GM12878 (cell line): ENCODE data around the gene INTS13. TPM values are rescaled to one million over a fixed set of nuclear protein-coding genes. Genes with fewer than 3 reads are reported as not detected.

Experiments
- CEBPZ ChIP-seq: fragments of 150-350 bp; IDR thresholded peaks from 2 replicates; pipeline ENCODE4 v1.6.1; 2016; ENCODE audit warnings: low read depth, low read length
- HDGF ChIP-seq: fragments of 450-650 bp; IDR thresholded peaks from 2 replicates; pipeline ENCODE4 v1.6.1; 2016; ENCODE audit warnings: antibody characterized with exemption
- NR2C1 ChIP-seq: fragments of 450-650 bp; IDR thresholded peaks from 2 replicates; pipeline ENCODE4 v1.6.1; 2017; ENCODE audit warnings: antibody characterized with exemption, mild to moderate bottlenecking, moderate library complexity
- YY1 ChIP-seq: IDR thresholded peaks from 2 replicates; pipeline ENCODE4 v1.6.1; 2011; ENCODE audit warnings: low read depth, mild to moderate bottlenecking, low read length
- ZNF217 ChIP-seq: fragments of 450-650 bp; IDR thresholded peaks from 2 replicates; pipeline ENCODE4 v1.6.1; 2017; ENCODE audit warnings: antibody characterized with exemption, mild to moderate bottlenecking
- ZNF622 ChIP-seq: fragments of 450-650 bp; IDR thresholded peaks from 2 replicates; pipeline ENCODE4 v1.6.1; 2017; ENCODE audit warnings: mild to moderate bottlenecking, inconsistent platforms
- polyA plus RNA-seq, 11 experiments: library from polyadenylated mRNA; depleted of rRNA in 4 of 11; unstranded in 6 of 11; stranded (reverse) in 5 of 11; fragments of >200 nt; fragmentation: Nextera tagmentation in 4 of 11; fragmentation: Illumina TruSeq in 1 of 11; extraction: Ambion mirVana in 4 of 11; extraction: Trizol in 1 of 11; gene quantifications; 1 replicate in 1 of 11; 2 replicates in 10 of 11; pipeline versions ENCODE4 v1.2.1 to v1.2.3, GENCODE V29; 2011 to 2016; ENCODE audit warnings: inconsistent platforms in 2 of 11, missing spikeins in 2 of 11, low read depth in 1 of 11
- total RNA-seq, 4 experiments: library from RNA; depleted of rRNA in 3 of 4; stranded (reverse); fragments of >200 nt in 3 of 4; fragmentation: Illumina TruSeq in 1 of 4; extraction: Trizol in 1 of 4; gene quantifications; 2 replicates each; pipeline versions ENCODE4 v1.2.1 to v1.2.3, GENCODE V29; 2013 to 2021
- TF ChIP-seq, protein P1 (sequence below): fragments of 450-650 bp; IDR thresholded peaks from 2 replicates; pipeline ENCODE4 v1.6.1; 2017; ENCODE audit warnings: mild to moderate bottlenecking
- TF ChIP-seq, protein P2 (sequence below): IDR thresholded peaks from 2 replicates; pipeline ENCODE4 v1.6.1; 2012; ENCODE audit warnings: low read depth, low read length, improper control_type of control experiment

The INTS13 gene
- total and polyA plus RNA-seq, 10 of the 15 experiments (the other 5 are each of a cell fraction or from before 2014, with no cell fraction given): 33.4 to 72.0 (median 59.9) TPM

DNA sequence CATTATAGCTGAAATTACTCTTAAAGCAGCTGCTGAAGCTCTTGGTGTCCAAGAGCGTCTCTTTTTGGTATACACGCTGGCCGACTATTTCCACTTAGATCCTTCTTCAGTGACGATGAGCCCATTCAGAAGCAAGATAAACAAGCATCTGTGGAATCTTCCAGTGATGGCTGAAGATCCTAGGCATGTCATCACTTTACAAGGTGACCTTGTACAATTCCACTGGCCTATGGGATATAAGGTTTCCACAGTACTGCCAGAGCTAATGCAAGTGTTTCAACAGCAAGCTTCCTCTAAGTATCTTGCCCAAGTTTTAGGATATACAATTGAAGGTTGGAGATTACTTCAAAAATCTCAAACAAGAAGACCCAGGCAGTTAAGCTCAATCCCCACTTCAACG lies 47.0 kb downstream of the INTS13 start (continued):
- TF ChIP-seq ZNF217 (no peak), YY1 (no peak), NR2C1 (no peak), HDGF (no peak), CEBPZ (no peak), ZNF622 (no peak)
- TF ChIP-seq, protein P1, sequence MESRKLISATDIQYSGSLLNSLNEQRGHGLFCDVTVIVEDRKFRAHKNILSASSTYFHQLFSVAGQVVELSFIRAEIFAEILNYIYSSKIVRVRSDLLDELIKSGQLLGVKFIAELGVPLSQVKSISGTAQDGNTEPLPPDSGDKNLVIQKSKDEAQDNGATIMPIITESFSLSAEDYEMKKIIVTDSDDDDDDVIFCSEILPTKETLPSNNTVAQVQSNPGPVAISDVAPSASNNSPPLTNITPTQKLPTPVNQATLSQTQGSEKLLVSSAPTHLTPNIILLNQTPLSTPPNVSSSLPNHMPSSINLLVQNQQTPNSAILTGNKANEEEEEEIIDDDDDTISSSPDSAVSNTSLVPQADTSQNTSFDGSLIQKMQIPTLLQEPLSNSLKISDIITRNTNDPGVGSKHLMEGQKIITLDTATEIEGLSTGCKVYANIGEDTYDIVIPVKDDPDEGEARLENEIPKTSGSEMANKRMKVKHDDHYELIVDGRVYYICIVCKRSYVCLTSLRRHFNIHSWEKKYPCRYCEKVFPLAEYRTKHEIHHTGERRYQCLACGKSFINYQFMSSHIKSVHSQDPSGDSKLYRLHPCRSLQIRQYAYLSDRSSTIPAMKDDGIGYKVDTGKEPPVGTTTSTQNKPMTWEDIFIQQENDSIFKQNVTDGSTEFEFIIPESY: no peak
- TF ChIP-seq, protein P2, sequence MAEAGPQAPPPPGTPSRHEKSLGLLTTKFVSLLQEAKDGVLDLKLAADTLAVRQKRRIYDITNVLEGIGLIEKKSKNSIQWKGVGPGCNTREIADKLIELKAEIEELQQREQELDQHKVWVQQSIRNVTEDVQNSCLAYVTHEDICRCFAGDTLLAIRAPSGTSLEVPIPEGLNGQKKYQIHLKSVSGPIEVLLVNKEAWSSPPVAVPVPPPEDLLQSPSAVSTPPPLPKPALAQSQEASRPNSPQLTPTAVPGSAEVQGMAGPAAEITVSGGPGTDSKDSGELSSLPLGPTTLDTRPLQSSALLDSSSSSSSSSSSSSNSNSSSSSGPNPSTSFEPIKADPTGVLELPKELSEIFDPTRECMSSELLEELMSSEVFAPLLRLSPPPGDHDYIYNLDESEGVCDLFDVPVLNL: no peak
